ENCODE results near the gene RALGPS1.

The RALGPS1 gene

DNA sequence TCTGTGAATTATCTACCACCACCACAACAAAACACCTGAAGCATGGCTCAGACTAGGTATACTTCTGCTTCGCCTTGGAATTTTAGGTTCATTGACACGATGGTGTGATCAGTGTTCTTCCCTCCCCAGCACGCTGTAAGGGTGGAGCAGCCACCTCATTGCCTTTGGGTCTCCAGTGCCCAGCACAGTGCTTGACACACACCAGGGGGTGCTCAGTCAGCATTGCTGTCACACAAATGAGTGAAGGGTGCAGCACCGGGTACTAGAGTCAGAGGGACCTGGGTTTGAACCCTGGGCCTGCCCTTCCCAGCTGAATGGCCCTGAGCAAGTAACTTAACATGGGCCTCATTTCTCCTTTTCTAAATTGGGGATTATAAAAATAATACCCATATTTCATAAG lies 217.8 kb downstream of the RALGPS1 start:
- H3K4me3 ChIP-seq (ENCODE audit: low read depth, low read length): no peak overlapping the region
- no peak overlapping the region for H3K27ac ChIP-seq (ENCODE audit: extremely low read depth, low read depth, low read length)
- TF ChIP-seq ZNF174 (tag by site-specific recombination; IDR thresholded peaks at IDR 0.05) (no peak), ZNF239 (tag by site-specific recombination; IDR thresholded peaks at IDR 0.05) (no peak), ZBTB21 (tag by site-specific recombination; IDR thresholded peaks at IDR 0.05) (no peak), ZNF132 (tag by site-specific recombination; IDR thresholded peaks at IDR 0.05; ENCODE audit: borderline replicate concordance) (no peak), ZNF514 (tag by site-specific recombination; IDR thresholded peaks at IDR 0.05) (no peak)
- TF ChIP-seq, protein P1, sequence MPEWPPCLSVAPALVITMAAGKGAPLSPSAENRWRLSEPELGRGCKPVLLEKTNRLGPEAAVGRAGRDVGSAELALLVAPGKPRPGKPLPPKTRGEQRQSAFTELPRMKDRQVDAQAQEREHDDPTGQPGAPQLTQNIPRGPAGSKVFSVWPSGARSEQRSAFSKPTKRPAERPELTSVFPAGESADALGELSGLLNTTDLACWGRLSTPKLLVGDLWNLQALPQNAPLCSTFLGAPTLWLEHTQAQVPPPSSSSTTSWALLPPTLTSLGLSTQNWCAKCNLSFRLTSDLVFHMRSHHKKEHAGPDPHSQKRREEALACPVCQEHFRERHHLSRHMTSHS (tag by site-specific recombination; IDR thresholded peaks at IDR 0.05): no peak
- no peaks in the 10 kb centered on the region for H3K36me3 ChIP-seq (ENCODE audit: control insufficient read depth in 2 of 2, insufficient read depth in 1 of 2, low read length in 2 of 2)
- no peaks in the 10 kb centered on the region for H3K4me1 ChIP-seq (ENCODE audit: control insufficient read depth, insufficient read depth, low read length)
- no peaks in the 10 kb centered on the region for H3K9me3 ChIP-seq (ENCODE audit: control insufficient read depth, insufficient read depth, low read depth, low read length)
- POLR2A ChIA-PET: no interaction called here
- CTCF ChIA-PET: no interaction called here

DNA sequence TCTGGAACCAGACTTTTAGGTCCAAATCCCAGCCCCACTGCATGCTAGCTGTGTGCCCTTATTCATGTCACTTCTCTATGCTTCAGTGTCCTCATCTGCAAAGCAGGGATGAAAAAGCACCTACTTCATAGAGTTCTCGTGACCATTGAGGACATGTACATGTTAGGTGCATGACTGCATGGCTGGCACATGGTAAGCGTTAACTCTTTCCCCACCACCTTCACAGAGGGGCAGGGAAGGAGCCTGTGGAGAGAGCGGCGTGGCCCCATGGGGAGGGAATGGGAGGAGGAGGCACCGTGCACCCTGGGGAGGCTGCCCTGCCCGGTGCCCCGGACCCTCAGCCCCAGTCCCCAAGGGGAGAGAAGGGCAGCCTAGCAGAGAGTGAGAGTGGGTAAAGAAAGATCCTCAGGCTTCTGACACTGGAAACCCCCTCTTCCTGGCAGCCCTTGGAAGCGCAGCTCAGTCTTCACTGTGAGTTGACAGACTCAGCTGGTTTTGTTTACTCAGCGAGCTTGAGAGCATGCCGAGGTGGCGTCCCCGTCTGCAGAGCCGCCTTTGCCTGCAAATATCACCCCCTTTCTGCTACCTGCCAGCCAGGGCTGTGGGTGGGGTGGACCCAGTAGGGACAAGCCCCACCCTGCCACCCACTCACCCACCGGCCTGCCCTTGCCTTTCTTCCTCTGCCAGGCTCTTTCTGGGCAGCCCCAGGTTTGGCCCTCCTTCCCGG lies 218.5 kb downstream of the RALGPS1 start:
- H3K4me1 ChIP-seq (ENCODE audit: control insufficient read depth, insufficient read depth, low read length): no peaks in the 10 kb centered on the region
- no peak overlapping the region for H3K4me3 ChIP-seq (ENCODE audit: low read depth, low read length)
- POLR2A ChIA-PET: no interaction called here
- CTCF ChIA-PET: no interaction called here
- H3K9me3 ChIP-seq (ENCODE audit: control insufficient read depth, insufficient read depth, low read depth, low read length): no peaks in the 10 kb centered on the region
- no peak overlapping the region for H3K27ac ChIP-seq (ENCODE audit: extremely low read depth, low read depth, low read length)
- no peaks in the 10 kb centered on the region for H3K36me3 ChIP-seq (ENCODE audit: control insufficient read depth in 2 of 2, insufficient read depth in 1 of 2, low read length in 2 of 2)
- TF ChIP-seq, protein P2, sequence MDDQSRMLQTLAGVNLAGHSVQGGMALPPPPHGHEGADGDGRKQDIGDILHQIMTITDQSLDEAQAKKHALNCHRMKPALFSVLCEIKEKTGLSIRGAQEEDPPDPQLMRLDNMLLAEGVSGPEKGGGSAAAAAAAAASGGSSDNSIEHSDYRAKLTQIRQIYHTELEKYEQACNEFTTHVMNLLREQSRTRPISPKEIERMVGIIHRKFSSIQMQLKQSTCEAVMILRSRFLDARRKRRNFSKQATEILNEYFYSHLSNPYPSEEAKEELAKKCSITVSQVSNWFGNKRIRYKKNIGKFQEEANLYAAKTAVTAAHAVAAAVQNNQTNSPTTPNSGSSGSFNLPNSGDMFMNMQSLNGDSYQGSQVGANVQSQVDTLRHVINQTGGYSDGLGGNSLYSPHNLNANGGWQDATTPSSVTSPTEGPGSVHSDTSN (CRISPR knock-in tag; IDR thresholded peaks at IDR 0.05): no peak
- TF ChIP-seq, protein P3, sequence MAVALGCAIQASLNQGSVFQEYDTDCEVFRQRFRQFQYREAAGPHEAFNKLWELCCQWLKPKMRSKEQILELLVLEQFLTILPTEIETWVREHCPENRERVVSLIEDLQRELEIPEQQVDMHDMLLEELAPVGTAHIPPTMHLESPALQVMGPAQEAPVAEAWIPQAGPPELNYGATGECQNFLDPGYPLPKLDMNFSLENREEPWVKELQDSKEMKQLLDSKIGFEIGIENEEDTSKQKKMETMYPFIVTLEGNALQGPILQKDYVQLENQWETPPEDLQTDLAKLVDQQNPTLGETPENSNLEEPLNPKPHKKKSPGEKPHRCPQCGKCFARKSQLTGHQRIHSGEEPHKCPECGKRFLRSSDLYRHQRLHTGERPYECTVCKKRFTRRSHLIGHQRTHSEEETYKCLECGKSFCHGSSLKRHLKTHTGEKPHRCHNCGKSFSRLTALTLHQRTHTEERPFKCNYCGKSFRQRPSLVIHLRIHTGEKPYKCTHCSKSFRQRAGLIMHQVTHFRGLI (tag by site-specific recombination; IDR thresholded peaks at IDR 0.05): no peak
- TF ChIP-seq, protein P4, sequence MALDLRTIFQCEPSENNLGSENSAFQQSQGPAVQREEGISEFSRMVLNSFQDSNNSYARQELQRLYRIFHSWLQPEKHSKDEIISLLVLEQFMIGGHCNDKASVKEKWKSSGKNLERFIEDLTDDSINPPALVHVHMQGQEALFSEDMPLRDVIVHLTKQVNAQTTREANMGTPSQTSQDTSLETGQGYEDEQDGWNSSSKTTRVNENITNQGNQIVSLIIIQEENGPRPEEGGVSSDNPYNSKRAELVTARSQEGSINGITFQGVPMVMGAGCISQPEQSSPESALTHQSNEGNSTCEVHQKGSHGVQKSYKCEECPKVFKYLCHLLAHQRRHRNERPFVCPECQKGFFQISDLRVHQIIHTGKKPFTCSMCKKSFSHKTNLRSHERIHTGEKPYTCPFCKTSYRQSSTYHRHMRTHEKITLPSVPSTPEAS (tag by site-specific recombination; IDR thresholded peaks at IDR 0.05): no peak
- TF ChIP-seq ZBTB8A (tag by site-specific recombination; IDR thresholded peaks at IDR 0.05) (no peak), KLF9 (tag by site-specific recombination; IDR thresholded peaks at IDR 0.05; ENCODE audit: low read depth) (no peak), ZNF776 (tag by site-specific recombination; IDR thresholded peaks at IDR 0.05; ENCODE audit: borderline replicate concordance) (no peak), ZNF350 (tag by site-specific recombination; IDR thresholded peaks at IDR 0.05) (no peak), ZBTB1 (tag by site-specific recombination; IDR thresholded peaks at IDR 0.05) (no peak), ZIC2 (tag by site-specific recombination; IDR thresholded peaks at IDR 0.05) (peak; percentile 54)
- TF ChIP-seq, protein P5, sequence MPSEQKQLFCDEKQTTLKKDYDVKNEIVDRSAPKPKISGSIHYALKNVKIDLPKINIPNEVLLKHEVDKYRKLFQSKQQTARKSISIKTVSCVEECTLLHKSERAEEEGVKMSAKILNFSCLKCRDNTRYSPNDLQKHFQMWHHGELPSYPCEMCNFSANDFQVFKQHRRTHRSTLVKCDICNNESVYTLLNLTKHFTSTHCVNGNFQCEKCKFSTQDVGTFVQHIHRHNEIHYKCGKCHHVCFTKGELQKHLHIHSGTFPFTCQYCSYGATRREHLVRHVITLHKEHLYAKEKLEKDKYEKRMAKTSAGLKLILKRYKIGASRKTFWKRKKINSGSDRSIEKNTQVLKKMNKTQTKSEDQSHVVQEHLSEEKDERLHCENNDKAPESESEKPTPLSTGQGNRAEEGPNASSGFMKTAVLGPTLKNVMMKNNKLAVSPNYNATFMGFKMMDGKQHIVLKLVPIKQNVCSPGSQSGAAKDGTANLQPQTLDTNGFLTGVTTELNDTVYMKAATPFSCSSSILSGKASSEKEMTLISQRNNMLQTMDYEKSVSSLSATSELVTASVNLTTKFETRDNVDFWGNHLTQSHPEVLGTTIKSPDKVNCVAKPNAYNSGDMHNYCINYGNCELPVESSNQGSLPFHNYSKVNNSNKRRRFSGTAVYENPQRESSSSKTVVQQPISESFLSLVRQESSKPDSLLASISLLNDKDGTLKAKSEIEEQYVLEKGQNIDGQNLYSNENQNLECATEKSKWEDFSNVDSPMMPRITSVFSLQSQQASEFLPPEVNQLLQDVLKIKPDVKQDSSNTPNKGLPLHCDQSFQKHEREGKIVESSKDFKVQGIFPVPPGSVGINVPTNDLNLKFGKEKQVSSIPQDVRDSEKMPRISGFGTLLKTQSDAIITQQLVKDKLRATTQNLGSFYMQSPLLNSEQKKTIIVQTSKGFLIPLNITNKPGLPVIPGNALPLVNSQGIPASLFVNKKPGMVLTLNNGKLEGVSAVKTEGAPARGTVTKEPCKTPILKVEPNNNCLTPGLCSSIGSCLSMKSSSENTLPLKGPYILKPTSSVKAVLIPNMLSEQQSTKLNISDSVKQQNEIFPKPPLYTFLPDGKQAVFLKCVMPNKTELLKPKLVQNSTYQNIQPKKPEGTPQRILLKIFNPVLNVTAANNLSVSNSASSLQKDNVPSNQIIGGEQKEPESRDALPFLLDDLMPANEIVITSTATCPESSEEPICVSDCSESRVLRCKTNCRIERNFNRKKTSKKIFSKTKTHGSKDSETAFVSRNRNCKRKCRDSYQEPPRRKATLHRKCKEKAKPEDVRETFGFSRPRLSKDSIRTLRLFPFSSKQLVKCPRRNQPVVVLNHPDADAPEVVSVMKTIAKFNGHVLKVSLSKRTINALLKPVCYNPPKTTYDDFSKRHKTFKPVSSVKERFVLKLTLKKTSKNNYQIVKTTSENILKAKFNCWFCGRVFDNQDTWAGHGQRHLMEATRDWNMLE (tag by site-specific recombination; conservative IDR thresholded peaks at IDR 0.05; ENCODE audit: low read depth): no peak
- TF ChIP-seq, protein P6, sequence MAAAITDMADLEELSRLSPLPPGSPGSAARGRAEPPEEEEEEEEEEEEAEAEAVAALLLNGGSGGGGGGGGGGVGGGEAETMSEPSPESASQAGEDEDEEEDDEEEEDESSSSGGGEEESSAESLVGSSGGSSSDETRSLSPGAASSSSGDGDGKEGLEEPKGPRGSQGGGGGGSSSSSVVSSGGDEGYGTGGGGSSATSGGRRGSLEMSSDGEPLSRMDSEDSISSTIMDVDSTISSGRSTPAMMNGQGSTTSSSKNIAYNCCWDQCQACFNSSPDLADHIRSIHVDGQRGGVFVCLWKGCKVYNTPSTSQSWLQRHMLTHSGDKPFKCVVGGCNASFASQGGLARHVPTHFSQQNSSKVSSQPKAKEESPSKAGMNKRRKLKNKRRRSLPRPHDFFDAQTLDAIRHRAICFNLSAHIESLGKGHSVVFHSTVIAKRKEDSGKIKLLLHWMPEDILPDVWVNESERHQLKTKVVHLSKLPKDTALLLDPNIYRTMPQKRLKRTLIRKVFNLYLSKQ (tag by site-specific recombination; IDR thresholded peaks at IDR 0.05; ENCODE audit: borderline replicate concordance): no peak
- TF ChIP-seq, protein P7, sequence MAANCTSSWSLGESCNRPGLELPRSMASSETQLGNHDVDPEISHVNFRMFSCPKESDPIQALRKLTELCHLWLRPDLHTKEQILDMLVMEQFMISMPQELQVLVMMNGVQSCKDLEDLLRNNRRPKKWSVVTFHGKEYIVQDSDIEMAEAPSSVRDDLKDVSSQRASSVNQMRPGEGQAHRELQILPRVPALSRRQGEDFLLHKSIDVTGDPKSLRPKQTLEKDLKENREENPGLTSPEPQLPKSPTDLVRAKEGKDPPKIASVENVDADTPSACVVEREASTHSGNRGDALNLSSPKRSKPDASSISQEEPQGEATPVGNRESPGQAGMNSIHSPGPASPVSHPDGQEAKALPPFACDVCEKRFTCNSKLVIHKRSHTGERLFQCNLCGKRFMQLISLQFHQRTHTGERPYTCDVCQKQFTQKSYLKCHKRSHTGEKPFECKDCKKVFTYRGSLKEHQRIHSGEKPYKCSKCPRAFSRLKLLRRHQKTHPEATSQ (tag by site-specific recombination; IDR thresholded peaks at IDR 0.05): no peak
